NCI-H146 (cell line): ENCODE measurements around the gene OXNAD1.

Source experiments
- DNase-seq: peaks from one replicate; lab custom pipeline; 2025; lab: John Stamatoyannopoulos, UW

The OXNAD1 gene

GRCh38 chr3:16279010-16279801 is 14.2 kb downstream of the OXNAD1 start:
- no peak for DNase-seq

GRCh38 chr3:16280671-16281070 is 15.7 kb downstream of the OXNAD1 start:
- DNase-seq: no peak

GRCh38 chr3:16284633-16285032 is 19.6 kb downstream of the OXNAD1 start:
- DNase-seq: no peak

DNA sequence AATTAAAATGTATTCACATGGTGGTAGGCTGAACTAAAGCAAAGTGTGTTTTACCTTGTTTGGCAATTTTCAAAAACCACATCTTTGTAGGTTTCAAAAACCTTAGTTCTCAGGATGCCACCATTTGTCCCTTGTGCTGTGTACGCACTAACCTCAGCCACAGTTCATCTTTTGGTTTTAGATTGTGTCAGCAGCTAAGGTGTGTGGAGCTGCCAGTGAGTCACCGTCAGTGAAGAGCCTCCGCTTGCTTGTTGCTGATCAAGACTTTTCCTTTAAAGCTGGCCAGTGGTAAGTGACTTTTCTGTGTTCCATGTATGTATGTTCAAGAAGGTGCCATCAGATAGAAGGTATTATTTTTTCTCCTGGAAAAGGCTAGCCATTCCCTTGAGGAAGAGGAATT is 21.1 kb downstream of the OXNAD1 start:
- DNase-seq: no peak

- DNase-seq: no peak
Observed at GRCh38 chr3:16286751-16287543, 21.9 kb downstream of the OXNAD1 start.

GRCh38 chr3:16288664-16289063 is 23.7 kb downstream of the OXNAD1 start:
- DNase-seq: no peak

- DNase-seq: no peak
Observed at GRCh38 chr3:16289144-16289889, 24.3 kb downstream of the OXNAD1 start.

DNA sequence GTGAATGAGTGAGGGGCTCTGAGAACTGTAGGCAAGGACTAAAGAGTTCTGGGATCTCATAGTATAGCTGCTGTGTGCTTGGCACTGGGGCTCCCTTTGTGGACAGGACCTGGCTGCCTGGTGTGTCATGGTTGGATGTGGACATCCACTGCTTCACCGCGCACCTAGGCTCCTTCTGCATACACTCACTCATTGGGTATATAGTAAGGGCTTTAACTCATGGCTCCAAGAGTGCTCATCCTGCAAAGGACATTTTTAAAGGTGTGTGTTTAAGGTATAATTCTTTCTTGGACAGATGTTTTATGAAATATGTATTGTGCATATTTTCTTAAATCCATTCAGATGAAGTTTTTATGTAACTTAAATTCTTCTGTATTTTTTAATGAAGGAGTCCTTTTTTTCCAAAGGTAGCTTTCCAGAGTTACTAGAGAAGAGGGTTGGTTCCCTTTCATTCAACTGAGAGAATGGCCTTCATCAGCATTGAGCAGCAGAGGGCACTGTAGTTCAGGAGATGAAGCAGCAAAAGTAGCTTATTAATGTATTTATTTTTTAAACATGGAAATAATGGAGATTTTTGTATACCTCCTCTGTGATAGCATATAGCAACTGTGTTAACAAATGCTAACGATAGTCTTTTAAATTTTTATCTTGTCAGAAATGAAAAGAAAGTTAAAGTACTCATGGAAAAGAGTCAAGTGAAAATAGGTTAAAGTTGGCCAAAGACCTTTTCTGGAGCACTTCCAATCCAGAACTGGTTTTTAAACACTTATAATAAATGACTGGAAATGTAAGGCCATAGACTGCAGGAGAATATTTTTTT is 25.2 kb downstream of the OXNAD1 start:
- peak; percentile 25 for DNase-seq

DNA sequence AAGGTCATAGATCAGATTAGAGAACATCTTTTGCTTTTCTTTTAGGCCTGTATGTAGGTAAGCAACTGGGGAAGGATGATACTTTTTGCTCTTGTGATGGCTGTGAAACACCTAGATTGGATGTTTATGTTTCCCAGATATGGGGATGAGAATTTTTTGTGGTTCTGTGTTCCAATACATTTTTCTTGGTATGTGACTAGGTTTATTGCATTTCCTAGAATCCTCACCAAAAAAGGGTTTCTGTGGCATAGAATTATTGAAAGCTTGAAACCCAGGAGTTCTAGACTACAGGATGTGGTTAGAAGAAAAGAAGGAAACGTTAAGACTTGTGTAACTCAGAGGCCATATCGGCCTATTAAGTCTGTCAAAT is 25.8 kb downstream of the OXNAD1 start:
- no peak for DNase-seq

DNA sequence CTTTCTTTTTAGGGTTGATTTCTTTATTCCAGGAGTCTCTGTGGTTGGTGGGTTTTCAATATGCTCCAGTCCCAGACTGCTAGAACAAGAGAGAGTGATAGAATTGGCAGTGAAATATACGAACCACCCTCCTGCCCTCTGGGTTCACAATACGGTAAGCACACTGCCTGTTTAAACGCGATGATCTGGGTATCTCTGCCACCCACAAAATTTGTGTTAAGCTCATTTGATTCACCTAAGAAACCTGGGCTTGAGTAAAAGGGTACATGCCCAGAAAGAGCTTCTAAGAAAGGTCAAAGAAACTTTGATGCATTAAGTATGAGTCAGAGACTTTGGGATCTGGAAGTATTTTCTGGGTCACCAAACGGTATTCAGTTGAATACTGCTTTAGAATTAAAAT is 29.8 kb downstream of the OXNAD1 start:
- no peak for DNase-seq

DNA sequence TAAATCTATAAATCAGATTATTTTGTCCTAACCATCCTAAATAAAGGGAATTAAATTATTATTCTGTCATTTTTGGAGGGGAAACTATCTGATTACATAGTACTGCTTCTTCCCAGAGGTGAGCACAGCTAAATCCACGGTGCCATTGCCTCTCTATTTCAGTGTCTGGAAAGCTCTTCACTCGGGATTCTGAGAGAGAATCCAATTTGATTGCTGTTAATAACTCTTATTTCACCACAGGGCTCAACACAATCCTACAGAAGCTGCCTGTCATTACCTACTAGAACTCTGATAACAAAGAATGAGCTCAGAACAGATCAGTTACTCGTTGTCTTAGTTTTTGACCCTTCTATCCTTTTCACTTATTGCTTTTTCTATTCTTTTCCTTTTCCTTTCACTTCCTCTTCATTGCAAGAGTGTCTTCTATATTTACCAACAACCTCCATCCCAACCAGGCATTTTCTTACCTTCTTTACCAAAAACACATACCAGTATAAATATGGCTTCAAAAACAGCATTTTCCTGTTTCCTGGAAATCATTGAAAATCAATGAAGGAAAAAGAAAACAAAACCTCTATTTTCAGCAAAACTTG is 30.4 kb downstream of the OXNAD1 start:
- no peak for DNase-seq

- no peak for DNase-seq
Observed at GRCh38 chr3:16297997-16298885, 33.2 kb downstream of the OXNAD1 start.

GRCh38 chr3:16298891-16299290 is 33.9 kb downstream of the OXNAD1 start:
- DNase-seq: no peak

DNA sequence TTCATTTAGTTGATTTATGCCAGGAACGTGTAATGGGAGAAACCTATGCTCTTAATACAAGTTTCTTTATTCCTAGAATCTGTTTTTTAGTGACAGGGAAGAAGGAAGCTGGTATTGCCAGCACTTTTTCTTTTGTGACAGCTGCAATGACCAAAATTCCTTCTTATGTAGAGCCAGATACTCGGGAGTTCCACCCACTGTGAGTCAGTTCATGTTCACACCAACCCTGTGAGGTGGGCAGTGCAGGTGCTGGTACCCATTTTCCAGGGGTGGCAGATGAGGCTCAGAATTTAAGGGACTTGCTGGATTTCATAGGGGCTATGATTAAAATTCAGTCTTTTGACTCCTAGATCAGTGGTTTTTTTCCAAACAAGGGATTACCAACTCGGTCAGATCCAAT is 34.7 kb downstream of the OXNAD1 start:
- DNase-seq: no peak

DNA sequence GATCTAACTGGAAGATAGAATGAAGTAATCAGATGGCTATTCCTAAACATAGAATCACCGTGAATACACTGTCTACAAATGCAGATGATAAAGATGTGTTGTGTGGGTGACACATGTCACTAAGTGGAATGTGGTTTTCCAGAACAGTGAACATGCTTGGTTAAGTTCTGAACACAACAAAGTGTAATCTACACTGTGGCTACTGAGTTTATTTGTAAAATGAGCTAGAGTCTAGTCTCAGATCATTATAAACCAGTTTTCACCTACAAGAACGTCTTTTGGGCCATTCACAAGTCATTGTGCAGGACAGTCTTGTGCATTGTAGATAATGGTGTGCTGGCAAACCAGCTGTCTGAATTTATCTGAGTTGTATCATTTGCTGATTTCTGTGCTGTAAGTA is 35.3 kb downstream of the OXNAD1 start:
- no peak for DNase-seq

GRCh38 chr3:16300881-16301359 is 35.9 kb downstream of the OXNAD1 start:
- no peak for DNase-seq

- DNase-seq: no peak
Observed at GRCh38 chr3:16301507-16301906, 36.5 kb downstream of the OXNAD1 start.

DNA sequence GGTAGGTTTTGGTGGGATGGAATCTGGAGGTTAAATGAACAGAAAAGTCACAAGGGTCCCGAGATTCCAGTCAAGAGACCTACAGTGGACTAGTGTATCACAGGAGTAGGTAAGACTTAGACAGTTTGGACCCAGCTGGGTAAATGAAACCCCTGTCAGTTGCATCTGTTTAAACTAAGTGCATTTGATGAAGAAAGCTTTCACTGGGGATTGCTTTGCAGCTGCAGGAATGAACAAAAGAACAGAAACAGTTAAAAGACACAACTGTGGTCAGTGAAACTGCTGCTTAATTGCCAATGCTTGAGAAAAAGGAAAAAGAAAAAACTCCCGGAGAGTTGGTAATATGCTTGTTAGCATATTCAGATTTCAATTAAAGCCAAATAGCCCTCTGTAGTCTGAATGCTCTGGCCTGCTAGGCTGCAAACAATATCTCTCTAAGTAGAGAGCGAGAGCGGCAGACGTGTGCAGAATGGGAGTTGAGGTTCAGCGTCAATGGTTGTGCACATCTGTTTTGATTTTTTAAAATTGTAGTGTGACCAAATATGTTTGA is 37.1 kb downstream of the OXNAD1 start:
- DNase-seq: no peak

DNA sequence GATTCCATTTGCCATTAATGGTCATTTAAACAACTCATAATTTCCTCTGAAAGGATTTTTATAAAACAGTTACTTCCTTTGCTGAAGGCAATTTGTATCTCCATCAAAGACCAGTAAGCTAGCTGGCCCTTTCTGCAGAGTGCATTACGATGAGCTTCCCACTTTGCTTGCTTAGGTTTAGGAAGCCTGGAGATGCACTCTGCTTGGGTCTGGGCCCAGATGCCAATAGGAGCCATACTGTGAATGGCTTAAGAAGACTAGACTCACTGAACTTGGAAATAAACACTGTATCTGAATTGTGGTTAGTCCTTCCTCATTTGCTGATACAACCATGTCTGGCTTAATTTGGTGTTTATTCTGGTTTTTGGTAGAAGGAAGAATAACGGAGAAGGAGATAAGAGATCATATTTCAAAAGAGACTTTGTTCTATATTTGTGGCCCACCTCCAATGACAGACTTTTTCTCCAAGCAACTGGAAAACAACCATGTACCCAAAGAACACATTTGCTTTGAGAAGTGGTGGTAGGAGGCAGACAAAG is 38.1 kb downstream of the OXNAD1 start:
- no peak for DNase-seq
